ENCODE measurements around the gene IL1RL2.

The IL1RL2 gene

DNA sequence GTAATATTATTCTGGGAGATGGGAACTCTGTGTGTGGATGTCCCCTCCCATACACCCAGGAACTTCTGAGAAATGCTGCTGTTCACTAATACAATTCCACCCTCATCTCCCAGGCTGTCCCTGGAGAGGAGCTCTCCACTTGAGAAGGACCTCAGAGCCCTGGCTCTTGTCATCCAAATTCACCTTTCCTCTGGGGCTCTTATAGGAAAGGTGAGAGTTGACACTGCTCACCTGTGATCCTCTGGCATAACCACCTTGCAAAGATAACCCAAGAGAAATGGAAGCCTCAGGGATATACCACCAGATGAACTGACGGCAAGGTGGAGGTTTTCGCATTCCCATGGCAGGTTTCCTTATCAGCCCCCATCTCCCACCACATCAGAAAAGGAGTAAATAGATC is 52.0 kb downstream of the IL1RL2 start:
- DNase-seq (ENCODE audit: low spot score): no peak

DNA sequence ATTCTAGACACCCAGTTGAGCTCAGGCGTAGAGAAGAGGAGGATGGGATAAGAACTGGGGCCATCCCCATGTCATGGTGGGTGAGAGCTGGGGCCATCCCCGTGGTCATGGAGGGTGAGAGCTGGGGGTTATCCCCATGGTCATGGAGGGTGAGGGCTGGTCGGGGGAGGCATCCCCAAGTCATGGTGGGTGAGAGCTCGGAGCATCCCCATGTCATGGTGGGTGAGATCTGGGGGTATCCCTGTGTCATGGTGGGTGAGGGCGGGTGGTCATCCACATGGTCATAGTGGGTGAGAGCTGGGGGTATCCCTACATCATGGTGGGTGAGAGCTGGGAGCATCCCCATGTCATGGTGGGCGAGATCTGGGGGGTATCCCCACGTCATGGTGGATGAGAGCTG is 52.5 kb downstream of the IL1RL2 start:
- DNase-seq (ENCODE audit: low spot score): no peak

DNA sequence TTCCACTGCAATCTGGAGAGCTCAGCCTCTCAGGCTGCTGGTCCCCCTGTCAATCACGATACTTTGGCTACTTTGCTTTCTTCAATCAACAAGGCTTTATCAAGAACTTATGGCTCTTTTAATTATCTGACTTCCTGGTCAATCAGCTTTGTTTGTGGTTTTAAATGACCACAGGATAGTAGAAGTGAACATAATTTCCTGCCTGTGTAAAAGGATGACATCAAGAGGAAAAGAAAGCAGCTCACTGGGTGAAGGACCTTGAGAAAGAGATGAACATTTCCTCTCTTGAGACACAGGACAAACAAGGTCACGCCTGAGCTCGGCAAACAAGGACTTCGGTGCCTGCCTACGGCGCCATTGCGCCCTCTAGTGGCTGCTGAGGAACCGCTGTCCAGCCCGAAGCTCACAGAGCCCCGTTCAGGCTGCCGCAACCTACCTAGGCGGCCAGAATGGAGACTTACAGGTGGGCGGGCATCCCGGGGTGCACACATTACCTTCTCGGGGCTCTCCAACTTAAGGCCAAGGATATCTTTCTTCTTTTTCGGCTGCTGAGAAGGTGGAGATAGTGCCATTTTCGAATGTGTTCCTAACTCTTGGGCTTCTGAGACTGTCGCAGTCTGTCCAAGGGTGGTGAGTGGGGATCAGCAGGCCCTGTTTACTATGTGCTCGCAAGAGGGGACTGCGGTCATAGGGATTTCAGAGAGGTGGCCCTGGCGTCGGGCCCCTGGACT is 54.0 kb downstream of the IL1RL2 start:
- DNase-seq (ENCODE audit: low spot score): peak; percentile 56

DNA sequence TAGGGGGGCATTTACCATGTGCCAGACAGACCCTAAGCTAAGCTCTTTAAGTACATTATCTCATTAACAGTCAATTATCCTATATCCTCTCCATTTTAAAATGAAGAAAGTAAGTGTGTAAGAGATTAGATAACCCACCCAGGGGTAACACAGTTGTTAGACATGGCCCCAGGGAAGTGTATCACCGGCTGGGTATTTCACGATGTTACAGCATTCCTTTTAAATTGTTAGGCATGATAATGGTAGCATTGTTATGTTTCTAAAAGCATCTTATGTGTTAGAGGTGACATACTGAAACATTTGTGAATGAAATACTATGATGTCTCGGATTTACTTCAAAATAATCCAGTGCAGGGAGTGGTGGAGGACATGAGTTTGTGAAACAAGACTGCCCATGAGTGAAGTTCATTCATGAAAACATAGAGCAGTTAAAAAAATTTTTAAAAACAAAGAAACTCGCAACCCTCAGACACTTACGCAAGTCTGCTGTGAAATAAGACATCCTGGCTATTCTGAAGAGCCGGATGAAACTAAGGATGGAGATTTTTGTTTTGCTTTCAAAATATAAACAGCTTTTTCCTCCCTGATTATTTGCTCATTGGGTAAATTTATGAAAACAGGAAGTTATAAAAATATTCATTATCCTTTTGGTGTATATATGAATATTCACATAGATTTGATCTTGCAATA is 54.9 kb downstream of the IL1RL2 start:
- DNase-seq (ENCODE audit: low spot score): no peak

DNA sequence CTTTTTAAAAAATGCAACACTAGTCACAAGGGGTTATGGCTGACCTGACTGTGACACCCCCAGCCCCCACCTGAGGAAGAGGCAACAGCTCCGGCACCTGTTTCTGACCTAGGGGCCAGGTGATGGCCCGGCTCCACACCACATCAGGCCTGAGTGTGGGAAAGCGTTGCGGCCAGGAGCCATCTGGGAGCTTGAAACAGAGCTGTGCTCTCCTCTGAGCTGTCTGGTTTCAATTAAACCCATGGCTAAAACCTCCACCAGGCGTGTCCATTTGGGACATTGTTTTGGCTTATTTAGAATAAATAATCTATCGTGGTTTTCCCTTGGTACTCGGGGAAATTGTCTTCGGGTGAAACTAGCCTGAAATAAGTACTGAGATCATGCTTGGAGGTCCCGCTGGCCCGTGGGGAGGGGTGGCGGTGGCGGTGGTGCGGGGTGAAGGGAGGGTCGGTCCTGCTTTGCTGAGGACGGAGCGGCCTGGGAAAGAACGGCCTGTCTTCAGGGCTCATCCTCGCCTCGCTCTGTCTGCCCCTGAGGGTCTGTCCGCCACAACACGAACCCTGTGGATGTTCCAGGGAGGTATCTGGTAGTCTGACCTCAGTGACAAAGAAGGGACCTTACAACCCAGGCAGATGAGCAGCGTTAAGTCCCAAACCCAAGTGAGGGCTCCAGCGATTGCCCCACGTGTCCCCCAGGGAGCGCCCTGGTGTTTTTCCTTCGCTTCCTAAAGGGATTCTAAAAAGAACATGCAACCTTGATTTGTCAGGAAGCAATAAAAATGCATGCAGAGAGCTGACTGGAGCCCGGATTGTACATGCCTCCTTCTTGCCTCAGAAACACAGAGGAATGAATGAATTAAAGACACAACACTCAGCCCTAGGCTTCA is 58.7 kb downstream of the IL1RL2 start:
- no peak for DNase-seq (ENCODE audit: low spot score)

DNA sequence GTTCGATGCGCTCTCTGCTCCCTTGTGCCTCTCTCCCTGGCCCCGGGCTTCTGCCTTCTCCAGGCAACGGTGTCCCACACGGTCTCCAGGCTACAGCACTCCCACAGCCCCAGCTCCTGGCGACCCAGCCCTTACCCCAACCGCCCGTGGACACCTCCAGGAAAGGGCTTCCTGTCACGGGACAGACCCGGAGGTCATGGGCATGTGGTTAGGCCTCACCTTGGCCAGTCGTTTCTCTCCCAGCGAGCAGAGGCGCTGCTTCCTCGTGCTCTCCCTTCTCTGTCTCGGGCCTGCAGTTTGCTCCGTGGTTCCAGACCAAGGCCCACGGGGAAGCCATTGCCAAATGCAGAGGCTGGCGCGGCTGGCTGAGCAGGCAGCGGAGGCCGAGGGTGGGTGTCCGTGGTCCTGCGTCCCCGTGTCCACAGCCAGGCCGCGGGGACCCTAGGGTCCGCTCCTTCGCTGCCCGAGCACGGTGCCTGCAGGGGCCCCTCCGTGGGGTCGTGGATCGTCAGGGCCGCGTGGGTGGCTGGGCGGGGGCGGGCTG is 63.5 kb downstream of the IL1RL2 start:
- no peak for DNase-seq (ENCODE audit: low spot score)

DNA sequence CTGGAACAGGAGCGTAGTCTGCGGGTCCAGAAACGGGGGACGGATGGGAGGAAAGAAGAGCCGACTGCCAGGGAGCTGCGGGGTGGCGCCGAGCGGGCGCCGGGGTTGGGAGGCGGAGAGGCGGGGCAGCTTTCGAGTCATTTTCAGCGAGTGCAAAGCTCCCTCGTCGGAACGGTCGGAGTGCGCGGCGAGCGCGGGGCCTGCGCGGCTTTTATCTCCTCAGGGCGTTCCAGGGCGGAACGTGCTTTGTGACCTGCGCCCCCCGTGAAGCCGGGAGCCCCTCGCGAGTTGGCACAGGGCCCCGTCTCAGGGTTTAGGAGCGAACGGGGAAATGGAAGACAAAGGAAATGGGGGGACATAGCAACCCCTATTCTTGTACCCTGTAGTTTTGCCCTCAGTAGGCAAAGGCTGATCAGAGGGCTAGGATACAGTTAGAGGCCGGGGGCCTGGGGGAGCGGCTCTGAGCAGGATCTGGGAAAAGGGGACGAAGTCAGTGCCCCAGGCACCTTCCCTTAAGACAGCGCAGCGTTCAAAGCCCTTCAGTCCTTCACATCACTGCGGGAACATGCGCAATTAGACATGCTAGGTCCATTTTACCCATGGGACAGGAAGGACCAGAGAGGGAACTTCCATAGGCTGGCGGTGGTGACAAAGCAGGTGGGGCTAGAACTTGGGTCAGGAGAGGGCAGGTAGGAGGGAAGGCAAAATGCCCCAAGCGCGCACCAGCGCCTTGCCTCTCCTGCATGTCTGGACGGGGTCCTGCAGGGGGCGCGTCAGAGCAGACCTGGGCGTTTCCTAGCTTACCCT is 64.4 kb downstream of the IL1RL2 start:
- DNase-seq (ENCODE audit: low spot score): no peak

DNA sequence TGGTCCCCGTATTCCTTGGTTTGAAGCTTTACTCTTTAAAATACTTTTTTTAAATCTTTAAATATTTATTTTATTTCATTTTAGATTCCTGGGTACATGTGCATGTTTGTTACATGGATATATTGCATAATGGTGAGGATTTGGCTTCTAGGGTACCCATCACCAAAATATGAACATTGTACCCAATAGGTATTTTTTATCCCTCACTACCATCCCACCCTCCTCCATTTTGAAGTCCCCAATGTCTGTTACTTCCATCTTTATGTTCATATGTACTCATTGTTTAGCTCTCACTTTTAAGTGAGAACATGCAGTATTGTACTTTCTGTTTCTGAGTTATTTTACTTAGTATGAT is 65.0 kb downstream of the IL1RL2 start:
- no peak for DNase-seq (ENCODE audit: low spot score)

DNA sequence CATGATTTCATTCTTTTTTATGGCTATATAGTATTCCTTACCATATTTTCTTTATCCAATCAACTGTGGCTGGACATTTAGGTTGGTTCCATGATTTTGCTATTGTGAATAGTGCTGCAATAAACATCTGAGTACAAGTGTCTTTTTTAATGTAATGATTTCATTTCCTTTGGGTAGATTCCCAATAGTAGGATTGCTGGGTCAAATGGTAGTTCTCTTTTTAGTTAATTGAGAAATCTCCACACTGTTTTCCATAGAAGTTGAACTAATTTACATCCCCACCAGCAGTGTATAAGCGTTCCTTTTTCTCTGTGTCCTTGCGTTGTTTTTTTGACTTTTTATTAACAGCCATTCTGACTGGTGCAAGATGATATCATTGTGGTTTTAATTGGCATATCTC is 65.4 kb downstream of the IL1RL2 start:
- no peak for DNase-seq (ENCODE audit: low spot score)

DNA sequence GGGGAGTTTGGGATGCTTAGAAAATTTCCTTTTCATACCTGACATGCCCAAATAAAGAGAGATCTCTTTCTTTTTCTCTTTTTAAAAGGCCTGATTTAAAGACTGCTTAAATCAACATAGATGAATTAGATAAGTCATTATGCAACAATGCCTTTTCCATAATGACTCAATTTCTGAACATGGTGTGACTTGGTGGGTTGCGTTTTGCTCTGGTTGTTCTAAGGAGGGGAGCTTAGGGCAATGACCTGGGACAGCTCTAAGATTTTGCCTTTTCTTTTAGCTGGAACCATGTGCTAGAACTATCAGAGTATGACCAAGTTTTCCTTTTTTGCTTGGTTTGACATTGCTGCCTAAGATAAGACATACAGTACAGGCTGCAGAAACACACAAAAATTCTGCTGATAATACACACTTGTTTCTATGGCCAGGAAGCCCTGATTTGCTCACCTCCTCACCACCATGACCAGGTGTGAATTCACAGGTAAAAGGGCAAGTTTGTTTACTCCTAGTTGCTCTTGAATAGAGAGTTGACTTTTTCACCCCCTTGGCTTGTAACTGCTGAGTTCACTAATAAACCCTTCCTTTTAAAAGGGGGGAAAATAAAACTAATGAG is 66.4 kb downstream of the IL1RL2 start:
- DNase-seq (ENCODE audit: low spot score): no peak

DNA sequence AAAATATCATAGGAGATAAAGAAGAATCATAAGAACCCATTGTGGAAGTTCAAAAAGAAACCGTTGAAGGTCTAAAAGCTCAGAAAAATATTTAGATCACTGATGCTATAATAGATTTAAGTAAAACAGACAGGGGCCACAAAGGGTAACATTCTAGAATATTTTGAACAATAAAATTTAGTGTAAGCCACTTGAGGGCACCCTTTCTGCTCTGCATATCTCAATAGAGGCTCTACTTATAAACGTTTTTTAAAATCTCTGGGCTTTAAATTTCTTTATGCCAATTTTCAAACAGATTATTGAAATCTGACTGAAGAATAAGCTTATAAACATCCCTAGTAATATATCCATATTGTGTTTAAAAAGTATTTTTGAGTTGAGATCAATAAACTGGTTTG is 66.9 kb downstream of the IL1RL2 start:
- no peak for DNase-seq (ENCODE audit: low spot score)

DNA sequence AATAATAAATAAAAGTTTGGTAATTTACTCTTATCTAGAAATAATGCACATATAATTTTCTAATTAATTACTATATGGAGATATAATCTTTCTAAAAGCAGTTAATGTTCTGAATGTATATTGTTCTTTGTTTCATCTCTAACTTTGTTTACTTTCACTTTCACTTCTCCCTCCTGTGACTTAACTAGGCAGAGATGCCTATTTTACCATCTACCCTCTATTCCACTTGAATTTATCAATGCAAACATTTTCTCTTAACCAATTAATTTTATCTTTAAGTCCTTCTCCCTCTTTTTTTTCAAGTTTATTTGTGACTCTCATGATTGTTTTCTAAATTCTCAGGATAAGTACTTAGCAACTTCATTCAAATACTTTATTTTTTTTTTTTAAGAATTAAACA is 69.5 kb downstream of the IL1RL2 start:
- DNase-seq (ENCODE audit: low spot score): no peak

DNA sequence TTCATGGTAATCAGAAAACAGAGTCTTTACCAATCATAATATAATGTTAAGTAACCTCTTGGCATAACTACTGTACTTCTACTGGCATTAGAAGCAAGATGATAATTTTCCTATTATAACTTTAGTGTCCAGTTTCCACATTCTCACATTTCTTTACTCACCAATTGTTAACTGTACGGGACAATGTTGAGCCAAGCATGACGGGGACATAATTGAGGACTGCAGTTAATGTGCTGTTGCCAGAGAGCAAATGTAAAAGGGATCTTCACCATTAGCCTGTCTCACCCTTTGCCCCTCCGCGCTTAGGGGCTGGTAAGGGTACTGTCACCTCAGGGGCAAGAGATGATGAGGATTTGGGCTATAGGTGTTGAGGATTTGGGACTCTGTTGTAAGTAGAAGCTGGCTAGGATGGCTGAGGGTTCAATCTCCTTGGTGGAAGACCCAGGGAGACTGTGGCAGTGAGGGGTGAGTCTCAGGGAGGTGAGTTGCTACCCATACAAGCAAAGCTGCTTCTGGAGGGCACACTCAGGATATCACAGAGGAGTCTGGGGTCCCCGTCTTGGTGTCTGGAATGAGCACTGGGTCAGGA is 70.1 kb downstream of the IL1RL2 start:
- DNase-seq (ENCODE audit: low spot score): no peak

DNA sequence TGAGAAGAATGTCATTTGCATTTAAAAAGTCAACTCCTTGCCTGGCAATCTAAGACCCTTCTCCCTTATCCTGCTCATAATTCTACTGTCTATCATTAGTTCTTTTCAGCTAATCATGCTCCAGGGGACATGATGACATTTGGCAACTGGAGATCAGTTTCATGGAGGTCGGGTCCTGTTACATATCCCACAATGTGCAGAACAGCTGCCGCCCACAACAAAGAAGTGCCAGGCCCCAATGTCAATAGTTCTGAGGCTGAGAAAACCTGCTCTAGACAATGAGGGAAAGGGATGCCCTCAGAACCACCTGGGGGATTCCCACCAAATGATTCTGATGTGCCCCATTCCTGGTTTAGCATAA is 71.2 kb downstream of the IL1RL2 start:
- DNase-seq (ENCODE audit: low spot score): no peak

DNA sequence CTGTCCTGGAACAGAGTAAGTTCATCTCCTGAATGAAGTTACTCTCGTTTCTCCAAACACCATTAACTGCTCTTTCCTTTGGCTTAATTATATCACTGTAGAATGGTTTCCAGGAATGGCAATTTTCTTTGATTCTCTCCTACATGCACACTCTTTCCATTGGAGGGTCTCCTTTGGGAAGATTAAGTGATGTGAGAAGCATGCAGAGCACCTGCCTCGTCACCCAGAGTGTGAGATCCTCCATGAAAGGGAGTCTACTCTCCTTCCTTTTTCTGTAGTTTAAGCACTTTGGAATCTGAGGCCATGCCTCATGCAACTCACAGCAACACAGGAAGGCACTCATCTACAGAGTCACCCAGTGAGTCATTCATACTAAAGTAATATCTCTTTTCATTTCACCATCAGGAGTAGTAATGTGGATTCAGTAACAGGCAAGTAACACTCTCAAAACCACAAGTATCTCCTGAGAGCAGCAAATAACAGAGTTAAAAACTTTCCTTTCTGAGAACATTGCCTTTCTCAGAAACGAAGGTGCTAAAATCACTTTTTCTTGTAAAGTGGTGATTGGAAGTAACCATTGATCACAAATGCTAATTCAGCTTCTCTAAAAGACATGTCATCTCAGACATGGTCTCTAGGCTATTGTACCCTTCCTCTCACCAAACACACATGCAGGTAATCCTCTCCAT is 71.7 kb downstream of the IL1RL2 start:
- no peak for DNase-seq (ENCODE audit: low spot score)

DNA sequence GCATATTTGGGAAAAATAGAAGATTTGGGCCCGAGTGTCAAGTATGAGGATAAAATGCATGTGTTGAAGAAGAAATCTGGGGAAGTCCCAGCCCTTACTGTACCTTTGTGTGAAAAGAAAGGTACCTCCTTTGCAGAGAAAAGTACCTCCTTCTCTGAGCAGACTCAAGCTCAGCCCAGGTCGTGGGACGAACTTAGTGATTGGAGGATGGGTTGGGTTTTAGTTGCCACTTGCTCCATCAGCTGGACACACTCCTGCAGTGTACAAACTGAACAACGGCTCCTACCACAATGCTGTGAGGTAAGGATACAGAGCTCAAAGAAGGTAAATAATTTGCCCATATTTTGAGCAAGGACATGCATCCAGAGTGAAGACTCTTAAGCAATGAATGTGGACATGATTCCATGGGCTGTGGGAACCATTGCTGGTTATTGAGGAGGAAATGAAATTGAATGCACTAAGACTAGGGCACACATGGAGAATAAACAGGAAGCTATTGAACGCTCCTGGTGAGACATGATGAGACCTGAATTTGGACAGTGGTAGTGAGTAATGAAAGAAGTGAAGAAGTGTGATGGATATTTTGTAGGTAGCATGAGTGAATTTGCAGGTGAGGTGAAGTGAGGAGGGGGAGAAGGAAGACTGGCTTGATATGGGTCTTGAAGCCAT is 74.8 kb downstream of the IL1RL2 start:
- DNase-seq (ENCODE audit: low spot score): no peak

DNA sequence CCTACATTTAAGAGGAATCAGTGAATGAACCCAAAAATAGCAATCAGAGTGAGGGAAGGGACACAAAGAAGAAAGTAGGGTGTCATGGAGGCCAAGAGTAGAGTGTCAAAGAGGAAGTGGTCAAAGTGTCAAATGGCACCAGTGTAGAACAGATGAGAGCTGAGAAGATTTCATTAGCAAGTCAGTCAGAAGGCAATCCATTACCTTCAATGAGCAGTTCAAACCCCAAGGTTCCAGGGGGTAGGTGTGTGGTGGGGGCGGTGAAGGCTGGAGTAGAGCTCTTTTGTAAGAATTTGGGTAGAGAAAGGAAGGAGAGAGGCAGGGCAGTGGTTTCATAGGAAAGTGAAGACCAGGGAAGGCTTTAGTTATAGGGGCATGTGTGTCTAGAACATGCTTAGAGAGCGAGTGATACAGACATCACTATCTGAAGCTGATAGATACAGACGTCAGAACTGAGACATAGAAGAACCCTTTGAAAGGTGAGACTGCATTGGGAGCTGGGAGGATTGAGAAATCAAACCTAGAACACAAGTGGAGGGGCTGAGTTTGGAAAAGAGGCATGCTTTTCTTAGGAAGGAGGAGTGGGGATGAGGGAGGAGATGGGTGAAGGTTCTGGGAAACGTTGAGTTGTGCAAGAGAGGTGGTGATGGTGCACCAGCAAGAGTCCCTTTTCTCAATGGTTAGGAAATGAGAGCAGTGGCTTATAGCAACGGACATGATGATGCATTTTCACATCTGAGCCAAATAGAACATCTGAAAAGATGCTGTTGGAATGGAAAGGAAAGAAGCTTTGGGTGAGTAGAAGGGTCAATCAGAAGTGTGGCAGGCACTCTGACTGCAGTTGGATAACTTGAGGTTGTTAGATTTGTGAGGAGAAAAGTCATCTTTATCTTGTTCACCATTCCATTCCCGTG is 75.7 kb downstream of the IL1RL2 start:
- DNase-seq (ENCODE audit: low spot score): no peak

DNA sequence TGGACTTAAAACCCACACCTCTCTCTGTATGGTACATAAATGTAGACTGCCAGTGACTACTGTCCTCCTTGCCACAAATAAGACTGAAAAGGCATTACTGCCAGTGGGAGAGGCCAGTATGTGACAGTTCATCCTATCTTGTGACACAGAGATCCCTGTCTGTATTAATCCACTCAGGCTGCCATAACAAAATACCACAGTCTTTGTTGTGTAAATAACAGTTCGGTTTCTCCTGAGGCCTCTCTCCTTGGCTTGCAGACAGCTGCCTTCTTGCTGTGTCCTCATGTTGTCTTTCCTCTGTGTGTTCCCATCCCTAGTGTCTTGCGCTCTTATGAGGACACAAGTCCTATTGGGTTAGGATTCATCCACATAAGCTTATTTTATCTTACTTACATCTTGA is 78.1 kb downstream of the IL1RL2 start:
- no peak for DNase-seq (ENCODE audit: low spot score)

DNA sequence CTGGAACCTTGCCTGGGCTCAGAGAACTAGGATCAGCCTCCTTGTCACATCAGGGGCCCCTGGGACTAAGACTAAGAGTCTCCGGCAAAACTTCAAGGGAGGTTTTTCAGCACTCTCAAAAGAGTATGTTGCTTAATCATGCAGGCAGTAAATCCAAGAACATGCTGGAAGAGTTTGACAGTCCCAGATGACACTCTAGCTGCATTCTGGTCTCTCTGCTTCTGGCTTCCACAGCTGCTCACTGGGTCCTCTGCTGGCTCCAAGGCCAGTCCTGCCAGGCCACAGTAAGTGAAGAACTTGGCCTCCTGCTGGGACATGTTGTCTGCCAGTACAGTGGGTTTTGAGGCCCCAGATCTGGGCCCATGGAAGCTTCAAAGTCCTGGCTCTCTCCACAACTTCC is 79.4 kb downstream of the IL1RL2 start:
- no peak for DNase-seq (ENCODE audit: low spot score)

Data from cerebellar cortex (tissue), 1 donor.